Right lobe of liver (tissue), 6 donors: ENCODE data around the gene USP50. TPM values are rescaled to one million over a fixed set of nuclear protein-coding genes. Genes with fewer than 3 reads are reported as not detected.

Source experiments
- ATAC-seq, 4 donors: fragments of 200-7000 bp; cut with Tn5 transposase; one replicate each; pipeline ENCODE4 v1.9.1; 2020; ENCODE audit warnings: mild to moderate bottlenecking in 4 of 4, moderate library complexity in 4 of 4
- DNase-seq, 3 donors: peaks; one replicate each; pipeline ENCODE4 v3.0.0-alpha.2; 2020
- H3K27ac ChIP-seq, 3 donors: fragments of 200-600 bp; one replicate each; pipeline ENCODE4 v1.8.0; 2022
- H3K27me3 ChIP-seq, 2 donors: fragments of 200-600 bp; one replicate each; pipeline ENCODE4 v1.8.0; 2022
- H3K36me3 ChIP-seq, 4 donors: fragments of 200-600 bp; sonication (generic) in 1 of 4; one replicate each; pipeline versions ENCODE4 v1.5.1 to v1.8.0; 2017 to 2022; ENCODE audit warnings: control low read depth in 1 of 4
- H3K4me1 ChIP-seq, 4 donors: fragments of 200-600 bp; sonication (generic) in 1 of 4; one replicate each; pipeline versions ENCODE4 v1.5.1 to v1.8.0; 2017 to 2022; ENCODE audit warnings: control low read depth in 1 of 4
- H3K4me3 ChIP-seq, 3 donors: fragments of 200-600 bp; one replicate each; pipeline ENCODE4 v1.8.0; 2022
- H3K9me3 ChIP-seq, 4 donors: fragments of 200-600 bp; sonication (generic) in 1 of 4; one replicate each; pipeline versions ENCODE4 v1.5.1 to v1.8.0; 2017 to 2022; ENCODE audit warnings: control low read depth in 1 of 4
- CTCF ChIP-seq, 4 donors: fragments of 200-600 bp in 3 of 4; fragments of 450-650 bp in 1 of 4; IDR thresholded peaks; one replicate each; pipeline versions ENCODE4 v1.5.1 to v1.8.0; 2016 to 2022; ENCODE audit warnings: antibody characterized with exemption in 4 of 4, mild to moderate bottlenecking in 2 of 4
- POLR2A ChIP-seq: fragments of 450-650 bp; IDR thresholded peaks from one replicate; pipeline ENCODE4 v1.6.1; 2017; ENCODE audit warnings: antibody characterized with exemption, mild to moderate bottlenecking
- WGBS: methylation state at CpG from one replicate; pipeline ENCODE4 v1.1.6; 2018; ENCODE audit warnings: low coverage, low lambda C conversion rate; ENCODE audit not compliant: insufficient coverage; ENCODE audit errors: missing lambda C conversion rate; 5-methylcytosine and 5-hydroxymethylcytosine counted together
- intact Hi-C, 2 donors: fragments of 100-400 bp; cut with DNase I; formaldehyde crosslinking; loops; one replicate each; pipeline versions ENCODE4 v1.11.2 to v1.14.1; 2022
- total RNA-seq, 6 experiments: library from RNA; depleted of rRNA in 2 of 6; stranded (reverse); fragments of >200 nt in 2 of 6; fragmentation: NEBNext Ultra II Directional in 3 of 6; extraction: Animal tissue kit (Norgen Biotek cat#: 25700) in 3 of 6; gene quantifications; one replicate each; pipeline versions ENCODE4 v1.1.0 to v1.2.4, GENCODE V29; 2016 to 2023
- donor health status: DM: no; HTN: yes; CAD: no.
- donor health status: DM: no; HTN: no; CAD: no.
- donor health status: DM: no; HTN: no; CAD: no.
- donor health status: DM: no; HTN: yes; CAD: no.
- donor health status: DM: no; HTN: yes; CAD: no.

USP50 gene
- total RNA-seq, 6 experiments from 2014 or later, result 0.42 to 0.90 (median 0.72) TPM; not detected in 2

- intact Hi-C loops, result no loop called here
- WGBS, result 76% methylated on average over 2 of the region's 2 CpGs
- no peaks in the 10 kb centered on the region for H3K4me1 ChIP-seq
- no peaks in the 10 kb centered on the region for H3K9me3 ChIP-seq
- DNase-seq, result no peak
- ATAC-seq, result no peak
- no peak overlapping the region for H3K27ac ChIP-seq
- TF ChIP-seq CTCF (IDR thresholded peaks at IDR 0.05) (no peak), POLR2A (no peak)
- peaks cover 0 to 8% (median 2%) of the 10 kb centered on the region in 4 donors for H3K36me3 ChIP-seq
- H3K27me3 ChIP-seq, result no peaks in the 10 kb centered on the region
- no peak overlapping the region for H3K4me3 ChIP-seq
Observed at GRCh38 chr15:50556642-50557371, 10.3 kb upstream of the USP50 start.

GRCh38 chr15:50552238-50552637, 5.8 kb upstream of the USP50 start:
- no peaks in the 10 kb centered on the region for H3K9me3 ChIP-seq
- no peak overlapping the region for H3K4me3 ChIP-seq
- no peaks in the 10 kb centered on the region for H3K4me1 ChIP-seq
- TF ChIP-seq CTCF (IDR thresholded peaks at IDR 0.05), result no peak
- TF ChIP-seq POLR2A, result no peak
- H3K27me3 ChIP-seq, result no peaks in the 10 kb centered on the region
- no peak overlapping the region for H3K27ac ChIP-seq
- no peaks in the 10 kb centered on the region for H3K36me3 ChIP-seq
- ATAC-seq, result no peak
- WGBS, result 83% methylated on average over 4 of the region's 4 CpGs
- no peak for DNase-seq
- intact Hi-C loops, result no loop called here

- Histone ChIP-seq H3K9me3 (no peaks in the 10 kb centered on the region), H3K4me1 (no peaks in the 10 kb centered on the region), H3K27me3 (no peaks in the 10 kb centered on the region), H3K27ac (no peak overlapping the region), H3K4me3 (no peak overlapping the region), H3K36me3 (no peaks in the 10 kb centered on the region)
- intact Hi-C loops, result no loop called here
- no peak for ATAC-seq
- WGBS, result 79% methylated on average over 4 of the region's 7 CpGs
- no peak for DNase-seq
- TF ChIP-seq CTCF (IDR thresholded peaks at IDR 0.05) (no peak), POLR2A (no peak)
Observed at GRCh38 chr15:50549326-50549725, 2.9 kb upstream of the USP50 start.

- no peak for DNase-seq
- Histone ChIP-seq H3K4me1 (no peaks in the 10 kb centered on the region), H3K9me3 (no peaks in the 10 kb centered on the region), H3K27ac (no peak overlapping the region), H3K27me3 (no peaks in the 10 kb centered on the region), H3K4me3 (no peak overlapping the region), H3K36me3 (no peaks in the 10 kb centered on the region)
- TF ChIP-seq CTCF (IDR thresholded peaks at IDR 0.05), result no peak
- no peak for TF ChIP-seq POLR2A
- ATAC-seq, result no peak
- 49% methylated on average over 4 of the region's 5 CpGs for WGBS
- intact Hi-C loops, result no loop called here
Observed at GRCh38 chr15:50544368-50544767, 2.1 kb downstream of the USP50 start.
